SIG-M5 treated with dmso at 0.1 percent for 504 hours (cell line): Measurements from ENCODE around the gene UGT1A1.

ENCODE experiments used
- DNase-seq: peaks from one replicate; lab custom pipeline; 2025; ENCODE audit not compliant: unreplicated experiment; lab: John Stamatoyannopoulos, UW

Gene UGT1A1

GRCh38 chr2:233794128-233794658, 34.1 kb downstream of the UGT1A1 start:
- no peak for DNase-seq

GRCh38 chr2:233795735-233796171, 35.7 kb downstream of the UGT1A1 start:
- DNase-seq: no peak

- DNase-seq: no peak
These were observed 36.2 kb downstream of the UGT1A1 start for GRCh38 chr2:233796254-233796653.

- no peak for DNase-seq
These were observed 38.4 kb downstream of the UGT1A1 start for GRCh38 chr2:233798335-233799086.

GRCh38 chr2:233799087-233799665, 39.1 kb downstream of the UGT1A1 start:
- no peak for DNase-seq

- DNase-seq: no peak
These were observed 39.6 kb downstream of the UGT1A1 start for GRCh38 chr2:233799716-233800115.

GRCh38 chr2:233800208-233800607, 40.1 kb downstream of the UGT1A1 start:
- DNase-seq: no peak

GRCh38 chr2:233801357-233802131, 41.5 kb downstream of the UGT1A1 start:
- no peak for DNase-seq

- DNase-seq: no peak
These were observed 42.2 kb downstream of the UGT1A1 start for GRCh38 chr2:233802132-233802815.

- DNase-seq: no peak
These were observed 43.3 kb downstream of the UGT1A1 start for GRCh38 chr2:233803292-233803911.

GRCh38 chr2:233803994-233804393, 43.9 kb downstream of the UGT1A1 start:
- no peak for DNase-seq

GRCh38 chr2:233807215-233807865, 47.3 kb downstream of the UGT1A1 start:
- no peak for DNase-seq

GRCh38 chr2:233807966-233808935, 48.2 kb downstream of the UGT1A1 start:
- no peak for DNase-seq

- no peak for DNase-seq
These were observed 50.3 kb downstream of the UGT1A1 start for GRCh38 chr2:233810385-233810784.

- no peak for DNase-seq
These were observed 51.0 kb downstream of the UGT1A1 start for GRCh38 chr2:233811087-233811486.

- no peak for DNase-seq
These were observed 51.7 kb downstream of the UGT1A1 start for GRCh38 chr2:233811732-233812131.

- no peak for DNase-seq
These were observed 53.4 kb downstream of the UGT1A1 start for GRCh38 chr2:233813236-233814055.
